HL-60/S4 treated with phorbol 12-myristate 13-acetate at 8.2 ng/mL for 4 days and 3 days (cell line): ENCODE results near the gene EID1.
"Not testable (repeated sequence)": the region's sequence is repeated elsewhere in the genome, so short reads cannot be mapped to it uniquely, and the experiment has no call there.

Experiments
- in situ Hi-C: fragments of 300-500 bp; cut with MboI; formaldehyde crosslinking; loops from 2 replicates; pipeline ENCODE4 v1.15.0; 2022; ENCODE audit warnings: low sequenced_read_pairs

The EID1 gene

GRCh38 chr15:48905216-48905615, 27.3 kb downstream of the EID1 start:
- in situ Hi-C loops: no loop called here

DNA sequence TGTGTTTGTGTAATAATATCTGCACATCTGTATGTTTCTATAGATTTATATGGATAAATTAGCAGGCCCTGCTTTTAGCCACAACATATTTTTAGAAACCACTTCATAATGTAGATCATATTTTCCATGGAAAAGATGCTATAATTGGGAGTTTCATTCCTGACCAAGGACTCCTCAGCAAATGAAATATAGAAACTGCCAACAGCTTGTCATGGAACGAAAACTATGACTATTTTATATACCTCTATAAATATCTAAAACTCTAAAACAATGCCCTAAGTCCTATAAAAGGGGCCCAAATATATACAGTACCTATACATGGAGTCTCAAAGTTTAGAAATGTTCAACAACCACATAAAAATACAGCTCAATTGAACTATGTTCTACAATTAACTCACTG, 27.9 kb downstream of the EID1 start:
- in situ Hi-C loops: no loop called here

DNA sequence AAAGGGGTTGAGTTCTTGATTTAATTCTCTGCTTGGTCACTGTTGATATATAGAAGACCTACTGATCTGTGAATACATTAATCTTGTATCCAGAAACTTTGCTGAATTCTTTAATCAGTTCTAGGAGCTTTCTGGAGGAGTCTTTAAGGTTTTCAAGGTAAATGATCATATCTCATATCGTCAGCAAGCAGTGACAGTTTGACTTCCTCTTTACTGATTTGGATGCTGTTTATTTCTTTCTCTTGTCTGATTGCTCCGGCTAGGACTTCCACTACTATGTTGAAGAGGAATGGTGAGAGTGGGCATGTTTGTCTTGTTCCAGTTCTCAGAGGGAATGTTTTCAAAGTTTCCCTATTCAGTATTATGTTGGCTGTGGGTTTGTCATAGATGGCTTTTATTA, 31.4 kb downstream of the EID1 start:
- in situ Hi-C loops: not testable (repeated sequence)

- in situ Hi-C loops: not testable (repeated sequence)
Observed at GRCh38 chr15:48910554-48910953, 32.6 kb downstream of the EID1 start.

DNA sequence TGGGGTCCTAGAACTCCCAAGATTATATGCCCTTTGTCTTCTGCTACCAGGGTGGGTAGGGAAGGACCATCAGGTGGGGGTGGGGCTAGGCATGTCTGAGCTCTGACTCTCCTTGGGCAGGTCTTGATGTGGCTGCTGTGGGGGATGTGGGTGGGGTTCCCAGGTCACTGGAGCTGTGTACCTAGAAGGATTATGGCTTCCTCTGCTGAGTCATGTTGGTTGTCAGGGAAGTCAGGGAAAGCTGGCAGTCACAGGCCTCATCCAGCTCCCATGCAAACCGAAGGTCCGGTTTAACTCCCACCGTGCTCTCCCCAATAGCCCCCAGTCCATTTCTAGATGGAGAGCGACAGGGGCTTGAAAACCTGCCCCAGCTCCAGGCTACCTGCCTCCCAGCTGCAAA, 35.2 kb downstream of the EID1 start:
- in situ Hi-C loops: no loop called here

DNA sequence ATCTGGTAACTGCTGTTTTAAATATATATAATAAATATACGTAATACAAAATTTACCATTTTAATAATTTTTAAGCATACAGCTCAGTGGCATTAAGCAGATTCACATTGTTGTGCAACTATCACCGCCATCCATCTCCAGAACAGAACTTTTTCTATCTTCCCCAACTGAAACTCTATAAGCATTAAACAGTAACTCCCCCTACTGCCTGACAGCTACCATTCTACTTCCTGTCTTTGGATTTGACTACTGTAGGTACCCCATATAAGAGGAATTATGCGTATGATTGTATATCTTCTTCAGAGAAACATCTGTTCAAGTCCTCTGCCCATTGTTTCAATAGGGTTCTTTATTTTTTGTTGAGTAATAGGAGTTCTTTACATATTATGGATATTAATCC, 36.8 kb downstream of the EID1 start:
- in situ Hi-C loops: no loop called here

DNA sequence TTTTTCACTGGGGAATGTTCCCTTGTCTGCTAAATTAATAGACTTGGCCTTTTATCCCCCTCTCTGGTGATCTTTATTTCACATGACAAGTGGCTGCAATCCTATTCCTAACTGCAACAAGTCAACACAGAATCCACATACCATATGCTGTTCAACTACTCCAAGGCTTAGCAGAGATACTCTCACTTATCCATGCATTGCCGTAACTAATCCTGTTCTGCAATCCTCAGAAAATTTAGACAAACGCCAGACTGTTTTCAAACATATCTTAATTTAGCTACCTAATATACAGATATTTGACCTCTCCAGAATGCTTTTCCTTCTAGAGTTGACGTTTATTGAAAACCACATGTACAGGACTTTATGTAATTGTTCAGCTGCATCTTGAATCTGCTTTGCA, 37.9 kb downstream of the EID1 start:
- in situ Hi-C loops: no loop called here

- in situ Hi-C loops: no loop called here
Observed at GRCh38 chr15:48916721-48917120, 38.8 kb downstream of the EID1 start.

DNA sequence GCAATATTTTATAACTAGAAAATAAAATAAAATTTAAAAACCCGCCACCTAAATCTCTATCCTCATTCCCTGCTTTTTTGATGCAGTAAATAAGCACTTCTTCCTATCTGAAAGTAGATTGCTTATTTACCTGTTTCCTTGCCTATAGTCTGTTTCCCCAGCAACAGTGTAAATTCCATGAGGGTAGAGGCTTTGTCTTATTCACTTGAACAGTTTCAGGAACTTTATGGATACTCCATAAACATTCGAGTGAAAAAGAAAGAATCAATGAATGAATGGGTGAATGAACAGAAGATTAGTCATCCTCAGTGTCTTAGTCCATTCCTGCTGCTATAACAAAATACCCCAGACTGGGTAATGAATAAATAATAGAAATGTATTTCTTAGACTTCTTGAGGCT, 44.1 kb downstream of the EID1 start:
- in situ Hi-C loops: no loop called here

GRCh38 chr15:48924528-48925393, 46.8 kb downstream of the EID1 start:
- in situ Hi-C loops: no loop called here

GRCh38 chr15:48925714-48926223, 47.8 kb downstream of the EID1 start:
- in situ Hi-C loops: no loop called here

GRCh38 chr15:48928877-48929538, 51.1 kb downstream of the EID1 start:
- in situ Hi-C loops: no loop called here

GRCh38 chr15:48929661-48930060, 51.7 kb downstream of the EID1 start:
- in situ Hi-C loops: no loop called here
